Lung (tissue), 12 donors: ENCODE results near the gene KRTAP10-4. TPM values are rescaled to one million over a fixed set of nuclear protein-coding genes. Genes with fewer than 3 reads are reported as not detected.

Source experiments
- ATAC-seq: fragments of 200-7000 bp; cut with Tn5 transposase; one replicate; pipeline ENCODE4 v1.9.1; 2020; ENCODE audit warnings: moderate number of reproducible peaks; ENCODE audit not compliant: insufficient read depth, low FRiP score
- DNase-seq, 3 donors: peaks; one replicate each; pipeline ENCODE4 v3.0.0-alpha.2; 2013 to 2017
- H3K27ac ChIP-seq, 2 donors: one replicate each; pipeline ENCODE4 v1.5.1; 2013; ENCODE audit warnings: mild to moderate bottlenecking in 2 of 2, moderate library complexity in 2 of 2, control low read depth in 1 of 2, inconsistent platforms in 1 of 2, low read depth in 1 of 2, low read length in 1 of 2
- H3K27me3 ChIP-seq, 3 donors: one replicate each; pipeline ENCODE4 v1.5.1; 2013; ENCODE audit warnings: low read length in 2 of 3; ENCODE audit not compliant: control insufficient read depth in 3 of 3, insufficient read depth in 3 of 3
- H3K36me3 ChIP-seq, 4 donors: one replicate each; pipeline ENCODE4 v1.5.1; 2013; ENCODE audit warnings: low read length in 4 of 4, mild to moderate bottlenecking in 1 of 4, moderate library complexity in 1 of 4; ENCODE audit not compliant: control insufficient read depth in 4 of 4, insufficient read depth in 4 of 4
- H3K4me1 ChIP-seq, 5 donors: one replicate each; pipeline ENCODE4 v1.5.1; 2013; ENCODE audit warnings: low read length in 5 of 5, mild to moderate bottlenecking in 2 of 5, moderate library complexity in 1 of 5; ENCODE audit not compliant: control insufficient read depth in 5 of 5, insufficient read depth in 5 of 5
- H3K4me3 ChIP-seq: one replicate; pipeline ENCODE4 v1.5.1; 2013; ENCODE audit warnings: mild to moderate bottlenecking, control low read depth, moderate library complexity
- H3K9ac ChIP-seq, 2 donors: one replicate each; pipeline ENCODE4 v1.5.1; 2013; ENCODE audit warnings: low read length in 2 of 2, control low read depth in 1 of 2; ENCODE audit not compliant: insufficient read depth in 1 of 2
- H3K9me3 ChIP-seq, 4 donors: one replicate each; pipeline ENCODE4 v1.5.1; 2013; ENCODE audit warnings: low read length in 3 of 4, mild to moderate bottlenecking in 1 of 4, moderate library complexity in 1 of 4; ENCODE audit not compliant: control insufficient read depth in 4 of 4, insufficient read depth in 3 of 4
- WGBS, 2 donors: extraction: QIAGEN DNeasy Blood & Tissue Kit; methylation state at CpG; one replicate each; pipeline ENCODE4 v1.1.7; 2013; 5-methylcytosine and 5-hydroxymethylcytosine counted together
- polyA plus RNA-seq, 2 donors: library from polyadenylated mRNA; stranded (reverse); fragments of 200-250 nt; gene quantifications; one replicate each; pipeline ENCODE4 v1.2.1, GENCODE V29; 2013
- total RNA-seq, 2 donors: library from RNA; depleted of rRNA in 1 of 2; stranded (reverse); fragments of >200 nt in 1 of 2; gene quantifications; one replicate each; pipeline ENCODE4 v1.2.1, GENCODE V29; 2014 to 2021
- TF ChIP-seq, protein P1 (sequence below): IDR thresholded peaks from 2 replicates; pipeline ENCODE4 v1.5.1; 2012; ENCODE audit warnings: mild to moderate bottlenecking; ENCODE audit errors: control extremely low read depth, extremely low read depth
- donor health status: control.
- donor health status: control.
- donor health status: Bipolar disorder and iron deficiency.
- donor health status: healthy.
- donor health status: DM: yes; HTN: yes; CAD: no.

Gene KRTAP10-4
- total and polyA plus RNA-seq, 4 donors: not detected

DNA sequence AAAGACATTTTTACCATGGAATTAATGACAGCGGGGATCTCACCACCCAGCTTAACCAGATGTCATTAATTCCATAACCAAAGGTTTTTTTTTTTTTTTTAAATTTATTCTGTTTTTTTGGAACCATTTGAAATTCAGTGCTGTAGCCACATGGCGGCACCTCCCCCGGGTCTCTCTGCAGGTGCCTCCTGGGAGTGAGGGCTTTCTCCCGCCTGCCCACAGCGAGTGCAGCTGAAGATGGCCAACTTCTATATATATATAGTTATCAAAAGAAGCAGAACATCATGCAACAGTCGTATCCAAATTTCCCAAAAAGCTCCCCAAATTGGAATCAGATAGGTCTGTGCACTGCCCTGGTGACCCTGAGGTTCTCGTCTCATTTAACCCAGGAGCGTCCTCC is 41.9 kb downstream of the KRTAP10-4 start:
- Histone ChIP-seq H3K9me3 (peaks cover 0 to 19% (median 0%) of the 10 kb centered on the region in 4 donors), H3K27me3 (no peaks in the 10 kb centered on the region), H3K36me3 (no peaks in the 10 kb centered on the region), H3K4me1 (no peaks in the 10 kb centered on the region), H3K27ac (no peak overlapping the region), H3K4me3 (no peak overlapping the region), H3K9ac (no peak overlapping the region)
- TF ChIP-seq, protein P1, sequence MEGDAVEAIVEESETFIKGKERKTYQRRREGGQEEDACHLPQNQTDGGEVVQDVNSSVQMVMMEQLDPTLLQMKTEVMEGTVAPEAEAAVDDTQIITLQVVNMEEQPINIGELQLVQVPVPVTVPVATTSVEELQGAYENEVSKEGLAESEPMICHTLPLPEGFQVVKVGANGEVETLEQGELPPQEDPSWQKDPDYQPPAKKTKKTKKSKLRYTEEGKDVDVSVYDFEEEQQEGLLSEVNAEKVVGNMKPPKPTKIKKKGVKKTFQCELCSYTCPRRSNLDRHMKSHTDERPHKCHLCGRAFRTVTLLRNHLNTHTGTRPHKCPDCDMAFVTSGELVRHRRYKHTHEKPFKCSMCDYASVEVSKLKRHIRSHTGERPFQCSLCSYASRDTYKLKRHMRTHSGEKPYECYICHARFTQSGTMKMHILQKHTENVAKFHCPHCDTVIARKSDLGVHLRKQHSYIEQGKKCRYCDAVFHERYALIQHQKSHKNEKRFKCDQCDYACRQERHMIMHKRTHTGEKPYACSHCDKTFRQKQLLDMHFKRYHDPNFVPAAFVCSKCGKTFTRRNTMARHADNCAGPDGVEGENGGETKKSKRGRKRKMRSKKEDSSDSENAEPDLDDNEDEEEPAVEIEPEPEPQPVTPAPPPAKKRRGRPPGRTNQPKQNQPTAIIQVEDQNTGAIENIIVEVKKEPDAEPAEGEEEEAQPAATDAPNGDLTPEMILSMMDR: no peak
- DNase-seq: no peak
- 74 to 85% methylated on average over 8 of the region's 8 CpGs for WGBS, 2 donors
- ATAC-seq: no peak

DNA sequence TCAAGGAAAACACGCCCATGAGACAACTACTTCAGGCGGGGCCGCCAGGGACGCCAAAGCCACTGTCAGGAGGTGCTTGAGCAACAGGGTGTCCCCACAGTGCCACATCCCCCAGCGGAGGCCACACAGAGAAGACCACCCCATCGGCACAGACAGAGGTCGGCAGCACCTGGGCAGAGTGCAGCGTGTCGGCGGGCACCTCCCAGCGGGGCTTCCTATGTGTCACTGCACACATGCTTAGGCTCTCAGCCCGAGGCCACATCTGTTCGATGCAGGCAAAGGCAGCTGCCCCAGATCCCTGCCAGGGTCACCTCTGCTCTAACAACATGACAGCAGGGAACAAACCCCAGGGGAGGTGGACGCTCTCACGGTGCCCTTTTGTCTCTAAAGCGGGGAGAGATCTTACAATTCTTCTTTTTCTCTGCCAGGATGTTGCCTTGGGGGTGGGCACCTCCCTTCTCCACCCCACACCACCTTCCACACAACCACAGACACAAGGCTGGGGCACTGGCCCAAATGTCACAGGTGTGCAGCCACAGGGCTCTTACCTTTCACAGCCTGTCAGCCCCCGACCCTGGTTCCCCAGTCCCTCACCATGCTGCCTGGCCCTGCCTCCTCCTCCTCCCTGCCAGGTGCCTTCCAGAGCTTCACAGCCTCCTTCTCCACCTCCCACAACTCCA is 42.5 kb downstream of the KRTAP10-4 start:
- Histone ChIP-seq H3K9ac (no peak overlapping the region), H3K4me1 (no peaks in the 10 kb centered on the region), H3K36me3 (no peaks in the 10 kb centered on the region), H3K9me3 (peaks cover 0 to 16% (median 0%) of the 10 kb centered on the region in 4 donors), H3K27ac (no peak overlapping the region), H3K27me3 (no peaks in the 10 kb centered on the region), H3K4me3 (no peak overlapping the region)
- TF ChIP-seq, protein P1: no peak
- 77 to 78% methylated on average over 17 of the region's 17 CpGs for WGBS, 2 donors
- DNase-seq (no peak), ATAC-seq (no peak)

DNA sequence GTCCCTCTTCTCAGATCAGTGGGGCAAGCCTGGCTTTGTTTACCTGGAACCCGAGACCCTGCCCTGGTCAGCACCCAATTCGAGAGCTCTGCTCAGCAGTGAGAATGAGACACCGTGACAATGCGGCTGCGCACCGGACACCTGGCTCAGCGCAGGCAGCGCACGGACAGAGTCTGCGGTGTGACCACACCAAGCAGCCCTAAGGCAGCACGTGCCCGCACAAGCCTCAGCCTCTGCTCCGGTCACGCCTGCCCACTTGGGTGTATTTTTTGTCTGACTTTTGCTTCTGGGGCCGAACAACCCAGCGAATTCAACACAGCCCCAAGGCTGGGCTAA is 43.0 kb downstream of the KRTAP10-4 start:
- no peak overlapping the region for H3K27ac ChIP-seq

More for the DNA sequence above, 43.0 kb downstream of the KRTAP10-4 start:
- Histone ChIP-seq H3K36me3 (no peaks in the 10 kb centered on the region), H3K27me3 (no peaks in the 10 kb centered on the region), H3K4me3 (no peak overlapping the region), H3K4me1 (no peaks in the 10 kb centered on the region), H3K9me3 (peaks cover 0 to 15% (median 0%) of the 10 kb centered on the region in 4 donors), H3K9ac (no peak overlapping the region)
- WGBS, 2 donors: 86 to 88% methylated on average over 16 of the region's 16 CpGs
- TF ChIP-seq, protein P1: no peak
- no peak for ATAC-seq
- no peak for DNase-seq
